ENCODE measurements around the gene PSAT1. TPM values are rescaled to one million over a fixed set of nuclear protein-coding genes. Genes with fewer than 3 reads are reported as not detected.

Gene PSAT1
- polyA plus RNA-seq, 4 donors = 70.5 to 81.7 (median 73.0) TPM

DNA sequence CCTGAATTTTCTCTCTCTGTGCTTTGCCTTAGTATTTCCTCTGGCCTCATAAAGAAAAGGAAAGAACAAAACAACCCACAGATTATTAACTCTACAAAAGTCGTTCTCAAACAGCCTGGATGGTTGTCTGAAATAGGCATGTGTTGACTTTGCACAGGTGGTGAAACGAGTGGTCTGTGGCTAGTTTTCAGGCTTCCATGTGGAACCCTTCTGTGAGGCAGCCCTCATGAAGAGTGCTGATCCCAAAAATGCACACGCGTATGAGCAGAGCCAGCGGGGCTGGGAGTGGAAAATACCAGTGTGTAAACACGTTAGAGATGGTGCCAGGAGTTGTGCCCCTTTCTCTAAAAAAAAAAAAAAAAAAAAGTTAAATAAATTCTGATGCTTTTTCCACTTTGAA lies 4.9 kb upstream of the PSAT1 start:
- no peak for DNase-seq (ENCODE audit: low read depth in 4 of 4, low spot score in 3 of 4)

DNA sequence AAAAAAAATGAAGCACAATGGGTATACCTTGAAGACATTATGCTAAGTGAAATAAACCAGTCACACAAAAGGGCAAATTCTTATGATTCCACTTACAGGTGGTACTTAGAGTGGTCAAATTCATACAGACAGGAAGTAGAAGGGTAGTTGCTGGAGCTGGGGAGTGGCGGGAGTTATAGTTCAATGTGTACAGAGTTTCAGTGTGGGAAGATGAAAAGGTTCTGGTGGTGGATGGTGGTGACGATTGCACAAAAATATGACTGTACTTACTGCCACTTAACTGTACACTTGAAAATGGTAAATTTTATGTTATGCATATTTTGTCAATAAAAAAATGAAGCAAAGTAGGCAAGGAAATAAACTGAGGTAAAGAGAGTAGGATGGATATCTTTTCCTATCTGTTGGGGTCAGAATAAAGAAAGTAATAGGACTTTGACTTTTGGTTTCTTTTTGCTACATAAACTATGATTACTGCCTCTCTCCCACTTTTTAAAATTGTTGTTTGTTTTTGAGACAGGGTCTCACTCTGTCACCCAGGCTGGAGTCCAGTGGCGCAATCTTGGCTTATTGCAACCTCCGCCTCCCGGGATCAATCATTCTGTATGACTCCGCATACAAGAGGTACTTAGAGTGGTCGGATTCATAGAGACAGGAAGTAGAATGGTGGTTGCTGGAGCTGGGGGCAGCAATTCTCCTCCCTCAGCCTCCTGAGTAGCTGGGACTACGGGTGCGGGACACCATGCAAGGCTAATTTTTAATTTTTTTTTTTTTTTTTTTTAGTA lies 4.0 kb upstream of the PSAT1 start:
- DNase-seq (ENCODE audit: low read depth in 4 of 4, low spot score in 3 of 4) = no peak

GRCh38 chr9:78294290-78295176 lies 2.4 kb upstream of the PSAT1 start:
- DNase-seq (ENCODE audit: low read depth in 4 of 4, low spot score in 3 of 4) = no peak

- DNase-seq (ENCODE audit: low read depth in 4 of 4, low spot score in 3 of 4) = no peak
Observed at GRCh38 chr9:78295177-78295575, 1.7 kb upstream of the PSAT1 start.

- no peak for DNase-seq (ENCODE audit: low read depth in 4 of 4, low spot score in 3 of 4)
Observed at GRCh38 chr9:78295731-78296130, 1.2 kb upstream of the PSAT1 start.

DNA sequence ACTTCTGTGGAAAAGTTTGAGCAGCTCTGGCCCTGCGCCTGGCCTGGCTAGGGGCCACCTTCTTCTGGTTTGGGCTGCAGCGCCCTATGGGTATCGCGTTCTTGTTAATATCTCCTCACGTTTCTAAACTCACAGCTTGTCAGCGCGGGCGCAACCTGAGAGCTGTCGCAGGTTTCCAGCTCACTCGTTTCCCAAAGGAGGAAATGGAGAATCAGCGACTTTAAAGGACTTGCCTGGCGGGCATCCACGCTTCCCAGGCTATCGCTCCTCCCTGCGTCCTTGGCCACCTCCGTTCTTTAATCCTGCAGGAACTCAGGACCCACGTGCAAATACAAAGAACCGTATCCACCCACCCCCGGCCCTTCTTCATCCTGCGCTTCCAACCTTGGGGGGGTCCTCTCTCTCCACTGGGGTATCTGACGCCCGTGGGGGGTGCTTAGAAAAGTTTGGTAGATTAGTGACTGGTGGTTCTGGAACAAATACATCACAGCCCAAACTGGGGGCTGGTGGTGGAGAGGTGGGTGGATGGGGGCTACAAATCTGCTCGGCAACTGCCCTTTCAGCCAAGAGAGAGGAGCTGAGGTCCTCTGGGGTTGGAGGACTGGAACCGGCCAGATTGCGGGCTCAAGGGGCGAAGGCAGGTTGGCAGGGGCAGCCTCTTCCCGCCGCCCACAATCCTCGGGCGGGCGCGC lies 578 bp upstream of the PSAT1 start:
- no peak for DNase-seq (ENCODE audit: low read depth in 4 of 4, low spot score in 3 of 4)

DNA sequence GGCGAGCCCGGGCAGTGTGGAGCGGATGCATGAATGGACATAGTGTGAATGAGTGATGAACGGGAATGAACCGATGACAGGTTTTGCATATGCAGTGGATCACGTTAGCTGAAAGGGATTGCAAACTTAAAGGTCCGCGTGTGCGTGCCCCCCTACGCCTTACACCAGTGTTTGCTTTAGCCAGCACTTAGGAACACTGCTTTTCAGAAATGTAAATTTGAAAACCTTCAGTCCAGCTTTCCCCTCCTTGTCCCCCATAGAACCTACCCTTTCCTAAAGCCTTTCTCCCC lies 692 bp downstream of the PSAT1 start:
- no peak for DNase-seq (ENCODE audit: low read depth in 4 of 4, low spot score in 3 of 4)

DNA sequence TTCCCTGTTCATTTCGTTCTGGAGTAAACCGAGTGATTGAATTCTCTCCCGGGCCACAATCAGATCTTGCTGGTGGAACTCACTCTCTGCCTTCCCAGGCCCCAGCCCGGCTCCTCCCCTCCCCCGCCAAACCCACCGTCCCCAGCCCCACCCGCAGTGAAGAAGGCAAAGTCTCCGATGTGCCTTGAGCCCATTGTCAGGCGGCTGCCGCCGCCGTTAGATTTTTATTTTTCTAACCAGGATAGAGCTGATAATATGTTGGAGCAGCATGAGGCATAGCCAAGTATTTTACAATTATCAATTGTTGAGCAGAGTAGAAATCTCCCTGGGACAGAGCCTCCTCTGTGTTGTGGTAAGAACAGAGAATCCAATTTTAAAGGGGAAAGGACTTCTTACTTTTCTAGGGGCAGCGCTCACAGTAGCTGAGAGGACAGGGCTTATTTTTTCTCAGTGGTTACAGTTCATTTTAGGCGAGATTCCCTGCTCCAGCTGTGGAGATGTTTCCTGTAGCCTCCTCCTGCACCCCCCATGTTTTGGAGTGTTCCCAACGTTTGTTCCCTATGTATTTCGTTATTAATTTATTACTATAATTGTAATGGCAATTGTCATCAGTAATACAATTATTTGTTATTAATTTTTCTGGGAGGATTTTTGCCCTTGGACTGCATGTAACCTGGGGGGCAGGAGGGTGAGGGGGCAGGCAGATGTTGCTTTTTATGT lies 1.3 kb downstream of the PSAT1 start:
- no peak for DNase-seq (ENCODE audit: low read depth in 4 of 4, low spot score in 3 of 4)

DNA sequence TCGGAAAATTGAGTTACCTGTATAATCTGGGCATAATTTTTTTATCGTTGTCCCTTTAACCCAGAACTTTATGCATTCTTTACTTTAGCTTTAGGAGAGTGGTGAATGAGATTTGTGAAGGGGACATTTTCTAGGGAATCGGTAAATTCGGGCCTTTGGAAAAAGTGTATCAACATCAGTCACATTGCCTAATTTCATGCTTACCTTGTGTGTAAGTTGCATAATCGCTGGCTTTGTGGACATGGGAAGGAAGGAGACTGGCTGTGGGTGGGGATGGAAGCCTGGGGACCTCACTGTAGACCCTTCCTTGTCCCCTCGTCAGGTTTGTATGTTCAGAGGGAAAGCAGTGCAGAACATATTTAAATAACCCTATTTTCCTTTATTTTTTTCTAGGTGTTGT lies 3.3 kb downstream of the PSAT1 start:
- DNase-seq (ENCODE audit: low read depth in 4 of 4, low spot score in 3 of 4) = no peak

- DNase-seq (ENCODE audit: low read depth in 4 of 4, low spot score in 3 of 4) = no peak
Observed at GRCh38 chr9:78301466-78301865, 4.5 kb downstream of the PSAT1 start.

DNA sequence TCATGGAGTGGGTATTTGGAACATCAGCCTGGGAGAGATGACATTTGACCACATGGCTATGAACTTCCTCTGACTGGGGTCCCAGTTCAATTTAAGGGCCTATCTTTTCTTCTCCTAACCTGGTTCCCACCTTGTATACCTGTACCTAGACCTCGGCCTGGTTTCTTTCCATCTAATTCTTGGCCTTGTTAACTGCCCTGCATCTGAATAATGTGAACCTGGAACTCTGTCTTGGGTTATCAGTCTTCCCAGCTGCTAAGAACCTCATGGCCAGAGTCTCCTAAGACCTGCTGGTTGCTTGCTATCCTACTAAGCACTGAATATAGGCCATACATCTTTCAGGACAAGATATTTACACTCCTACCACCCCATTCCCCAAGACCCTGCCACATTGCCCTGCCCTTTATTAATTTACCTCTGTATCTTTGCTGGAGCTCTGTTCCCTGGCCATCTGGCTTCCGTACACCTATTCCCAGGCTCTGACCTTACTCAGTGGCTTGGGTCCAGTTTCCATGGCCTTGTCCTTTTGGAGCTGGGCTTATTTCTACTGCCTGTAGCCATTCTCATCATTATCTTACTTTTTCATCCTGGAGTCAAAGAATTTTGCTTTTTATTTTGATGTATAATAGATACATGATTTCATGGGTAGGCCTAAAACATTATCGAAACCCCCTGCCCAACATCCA lies 6.6 kb downstream of the PSAT1 start:
- DNase-seq (ENCODE audit: low read depth in 4 of 4, low spot score in 3 of 4) = no peak

- DNase-seq (ENCODE audit: low read depth in 4 of 4, low spot score in 3 of 4) = no peak
Observed at GRCh38 chr9:78304357-78304756, 7.4 kb downstream of the PSAT1 start.

DNA sequence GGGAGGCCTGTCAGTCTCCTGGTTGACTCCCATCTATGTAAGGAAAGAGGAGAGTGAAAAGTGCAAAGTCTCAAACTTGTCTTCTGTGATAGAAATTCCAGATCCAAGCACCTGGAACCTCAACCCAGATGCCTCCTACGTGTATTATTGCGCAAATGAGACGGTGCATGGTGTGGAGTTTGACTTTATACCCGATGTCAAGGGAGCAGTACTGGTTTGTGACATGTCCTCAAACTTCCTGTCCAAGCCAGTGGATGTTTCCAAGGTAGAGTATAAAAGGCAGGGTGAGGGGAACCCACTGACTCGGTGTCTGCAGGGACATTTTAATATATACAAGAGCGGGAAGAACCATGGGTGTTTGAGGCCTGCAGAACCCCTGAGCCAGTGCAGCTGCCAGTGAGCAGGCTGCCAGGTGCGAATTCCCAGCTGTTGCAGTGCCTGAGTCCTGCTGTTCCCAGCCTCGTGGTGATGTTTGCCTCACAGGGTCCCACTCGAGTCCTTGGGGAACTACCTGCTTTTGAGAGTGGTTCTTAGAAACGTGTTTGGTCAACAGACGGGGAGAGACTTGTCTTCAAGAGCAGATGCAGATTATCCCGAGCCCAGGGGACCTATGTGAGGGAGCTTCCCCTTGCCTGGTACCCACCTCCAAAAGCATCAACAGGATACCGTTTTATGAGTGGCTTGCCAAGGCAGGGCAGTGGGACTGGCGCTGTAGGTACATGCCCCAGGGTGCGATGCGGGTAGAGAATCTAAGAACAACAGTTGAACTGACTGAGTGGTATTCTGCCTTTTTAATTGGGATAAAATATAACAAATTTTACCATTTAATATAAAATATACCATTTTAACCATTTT lies 9.5 kb downstream of the PSAT1 start:
- no peak for DNase-seq (ENCODE audit: low read depth in 4 of 4, low spot score in 3 of 4)

- no peak for DNase-seq (ENCODE audit: low read depth in 4 of 4, low spot score in 3 of 4)
Observed at GRCh38 chr9:78307360-78307759, 10.4 kb downstream of the PSAT1 start.

DNA sequence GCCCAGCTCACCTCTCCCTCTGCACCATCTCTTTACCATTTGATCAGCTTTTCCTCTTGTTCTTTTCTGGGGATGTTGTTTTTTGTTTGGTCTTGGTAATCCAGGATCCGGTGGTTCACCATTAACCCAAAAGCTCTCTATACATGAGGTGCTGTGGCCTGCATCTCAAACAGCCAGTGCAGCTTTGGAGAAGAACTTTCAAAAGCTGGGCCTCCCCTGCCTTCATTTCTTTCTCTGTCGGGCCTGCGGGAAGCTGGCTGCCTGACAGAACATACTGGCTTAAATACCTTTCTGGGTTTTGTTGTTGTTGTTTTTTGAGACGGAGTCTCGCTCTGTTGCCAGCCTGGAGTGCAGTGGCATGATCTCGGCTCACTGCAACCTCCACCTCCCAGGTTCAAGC lies 12.1 kb downstream of the PSAT1 start:
- DNase-seq (ENCODE audit: low read depth in 4 of 4, low spot score in 3 of 4) = no peak

DNA sequence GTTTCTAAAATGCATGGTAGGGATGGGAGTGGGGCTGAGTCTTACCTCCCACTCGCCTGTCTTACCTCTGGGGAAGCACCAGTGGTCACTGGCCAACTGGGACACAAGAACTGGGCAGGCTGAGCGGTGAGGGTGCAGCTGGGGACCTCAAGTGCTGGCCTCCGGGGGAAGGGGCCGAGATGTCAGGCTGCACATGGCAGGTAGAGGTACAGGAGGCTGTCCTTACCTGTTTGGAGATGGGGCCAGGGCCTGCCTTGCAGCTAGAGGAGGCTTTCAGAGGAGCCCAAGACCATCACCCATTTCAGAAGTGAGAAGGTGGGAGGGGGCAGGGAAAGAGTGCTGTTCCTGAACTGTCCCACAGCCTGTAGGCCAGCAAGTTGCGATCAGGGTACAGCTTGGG lies 14.2 kb downstream of the PSAT1 start:
- DNase-seq (ENCODE audit: low read depth in 4 of 4, low spot score in 3 of 4) = no peak

DNA sequence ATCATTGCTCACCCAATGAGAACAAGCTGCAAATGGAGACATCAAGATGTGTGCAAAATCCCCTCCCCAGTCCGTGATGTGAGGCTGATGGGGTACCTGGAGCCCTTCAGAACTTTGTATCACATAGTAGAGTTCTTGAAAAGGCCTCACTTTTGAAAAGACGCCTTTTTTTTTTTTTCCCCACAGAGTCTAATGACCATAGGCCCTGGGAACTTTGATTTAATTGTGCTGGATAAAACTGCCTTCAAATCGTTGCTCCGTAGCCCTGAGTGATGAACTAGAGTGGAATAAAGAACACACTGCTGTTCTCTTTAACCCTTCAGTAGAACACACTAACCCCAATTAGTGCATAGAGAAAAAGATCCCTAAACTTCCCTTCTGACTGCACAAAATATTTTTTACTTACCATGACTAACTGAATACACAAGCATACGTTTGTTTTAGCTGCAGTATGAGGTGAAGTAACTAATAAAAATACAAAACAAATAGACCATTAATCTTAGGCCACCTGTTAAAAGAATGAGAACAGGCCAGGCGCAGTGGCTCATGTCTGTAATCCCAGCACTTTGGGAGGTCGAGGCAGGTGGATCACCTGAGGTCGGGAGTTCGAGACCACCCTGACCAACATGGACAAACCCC lies 15.1 kb downstream of the PSAT1 start:
- DNase-seq (ENCODE audit: low read depth in 4 of 4, low spot score in 3 of 4) = no peak

- DNase-seq (ENCODE audit: low read depth in 4 of 4, low spot score in 3 of 4) = no peak
Observed at GRCh38 chr9:78314550-78314949, 17.6 kb downstream of the PSAT1 start.
